ENCODE measurements around the gene AGPAT4. TPM values are rescaled to one million over a fixed set of nuclear protein-coding genes. Genes with fewer than 3 reads are reported as not detected.
"Not testable (repeated sequence)": the region's sequence is repeated elsewhere in the genome, so short reads cannot be mapped to it uniquely, and the experiment has no call there.

The AGPAT4 gene
- total RNA-seq, 2 experiments from 2014 or later: 0.95 to 1.3 TPM

DNA sequence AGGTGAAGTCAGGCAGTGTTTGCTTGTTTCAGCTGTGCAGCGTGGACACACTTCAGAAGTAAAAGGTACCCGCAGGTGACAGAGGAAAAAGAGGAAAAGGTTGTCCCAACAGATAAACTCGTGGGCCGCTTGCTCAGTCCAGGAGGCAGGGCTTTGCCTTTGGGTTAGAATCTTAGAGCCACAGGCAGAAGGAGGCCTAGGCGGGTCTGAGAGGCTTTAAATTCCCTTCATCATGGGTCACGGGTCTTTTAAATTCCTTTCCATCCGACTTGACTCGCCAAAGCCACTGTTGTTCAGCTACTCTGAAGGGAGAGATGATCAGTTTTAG lies 48.2 kb downstream of the AGPAT4 start:
- TF ChIP-seq EZH2phosphoT487 (IDR thresholded peaks at IDR 0.05; ENCODE audit: borderline replicate concordance, low read depth, low read length): no peak
- TF ChIP-seq, protein P1, sequence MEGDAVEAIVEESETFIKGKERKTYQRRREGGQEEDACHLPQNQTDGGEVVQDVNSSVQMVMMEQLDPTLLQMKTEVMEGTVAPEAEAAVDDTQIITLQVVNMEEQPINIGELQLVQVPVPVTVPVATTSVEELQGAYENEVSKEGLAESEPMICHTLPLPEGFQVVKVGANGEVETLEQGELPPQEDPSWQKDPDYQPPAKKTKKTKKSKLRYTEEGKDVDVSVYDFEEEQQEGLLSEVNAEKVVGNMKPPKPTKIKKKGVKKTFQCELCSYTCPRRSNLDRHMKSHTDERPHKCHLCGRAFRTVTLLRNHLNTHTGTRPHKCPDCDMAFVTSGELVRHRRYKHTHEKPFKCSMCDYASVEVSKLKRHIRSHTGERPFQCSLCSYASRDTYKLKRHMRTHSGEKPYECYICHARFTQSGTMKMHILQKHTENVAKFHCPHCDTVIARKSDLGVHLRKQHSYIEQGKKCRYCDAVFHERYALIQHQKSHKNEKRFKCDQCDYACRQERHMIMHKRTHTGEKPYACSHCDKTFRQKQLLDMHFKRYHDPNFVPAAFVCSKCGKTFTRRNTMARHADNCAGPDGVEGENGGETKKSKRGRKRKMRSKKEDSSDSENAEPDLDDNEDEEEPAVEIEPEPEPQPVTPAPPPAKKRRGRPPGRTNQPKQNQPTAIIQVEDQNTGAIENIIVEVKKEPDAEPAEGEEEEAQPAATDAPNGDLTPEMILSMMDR (conservative IDR thresholded peaks at IDR 0.05; ENCODE audit: low read length): no peak
- Histone ChIP-seq H3K36me3 (ENCODE audit: insufficient read depth, low read length) (no peaks in the 10 kb centered on the region), H3K9me2 (ENCODE audit: insufficient read depth, low read length) (no peaks in the 10 kb centered on the region), H3K9me3 (ENCODE audit: low read length) (no peaks in the 10 kb centered on the region), H3K4me1 (ENCODE audit: insufficient read depth, low read length, poor library complexity, severe bottlenecking) (no peaks in the 10 kb centered on the region), H3K79me2 (ENCODE audit: insufficient read depth, low read depth, low read length) (no peaks in the 10 kb centered on the region), H3K27ac (ENCODE audit: low read depth, low read length, poor library complexity, severe bottlenecking) (no peak overlapping the region), H3K4me3 (ENCODE audit: low read depth, low read length, poor library complexity, severe bottlenecking) (no peak overlapping the region), H4K20me1 (ENCODE audit: insufficient read depth, low read length) (no peaks in the 10 kb centered on the region), H3K4me2 (ENCODE audit: low read length) (no peak overlapping the region), H2AFZ (ENCODE audit: low read length) (no peak overlapping the region)
- no TSS peak for BruUV-seq (replicated peaks)
- POLR2A ChIA-PET: no interaction called here
- no peak for DNase-seq (ENCODE audit: low spot score)
- CTCF ChIA-PET (ENCODE audit: unreplicated experiment): no interaction called here
- intact Hi-C loops (cut with micrococcal nuclease; ENCODE audit: unreplicated experiment): no loop called here

DNA sequence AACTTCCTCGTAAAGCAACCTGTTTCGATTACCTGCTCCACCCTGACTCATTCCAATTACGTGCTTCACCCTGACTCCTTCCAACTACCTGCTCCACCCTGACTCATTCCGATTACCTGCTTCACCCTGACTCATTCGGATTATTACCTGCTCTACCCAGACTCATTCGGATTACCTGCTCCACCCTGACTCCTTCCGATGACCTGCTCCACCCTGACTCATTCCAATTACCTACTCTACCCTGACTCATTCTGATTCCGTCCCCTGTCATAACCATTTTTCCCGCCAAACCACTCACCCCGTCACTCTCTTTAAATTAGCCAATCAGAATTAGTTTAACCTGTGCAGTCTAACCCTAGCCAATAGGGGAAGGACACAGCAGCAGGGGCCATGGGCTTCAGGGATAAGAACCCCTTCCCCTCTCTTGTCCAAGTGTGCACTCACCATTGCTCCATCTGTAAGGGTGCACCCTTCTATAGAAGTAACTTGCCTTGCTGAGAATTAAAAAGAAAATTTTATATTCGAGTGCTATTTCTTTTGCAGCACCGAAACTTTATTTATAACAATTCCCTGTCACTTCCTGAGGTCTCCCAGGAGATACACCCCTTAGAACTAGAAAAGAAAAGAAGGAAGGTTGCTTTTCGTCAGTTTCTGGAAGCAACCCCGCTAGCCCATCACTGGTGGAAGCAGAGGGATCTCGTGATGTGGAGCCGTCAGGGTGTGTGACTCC lies 48.7 kb downstream of the AGPAT4 start:
- H3K4me1 ChIP-seq (ENCODE audit: insufficient read depth, low read length, poor library complexity, severe bottlenecking); H3K27ac ChIP-seq (ENCODE audit: low read depth, low read length, poor library complexity, severe bottlenecking); H3K79me2 ChIP-seq (ENCODE audit: insufficient read depth, low read depth, low read length); H3K36me3 ChIP-seq (ENCODE audit: insufficient read depth, low read length); H3K9me2 ChIP-seq (ENCODE audit: insufficient read depth, low read length); H2AFZ ChIP-seq (ENCODE audit: low read length); POLR2A ChIA-PET; intact Hi-C loops (cut with micrococcal nuclease; ENCODE audit: unreplicated experiment); H4K20me1 ChIP-seq (ENCODE audit: insufficient read depth, low read length); H3K9me3 ChIP-seq (ENCODE audit: low read length); H3K4me3 ChIP-seq (ENCODE audit: low read depth, low read length, poor library complexity, severe bottlenecking); CTCF ChIA-PET (ENCODE audit: unreplicated experiment); BruUV-seq (replicated peaks); DNase-seq (ENCODE audit: low spot score); H3K4me2 ChIP-seq (ENCODE audit: low read length): not testable (repeated sequence)

- Histone ChIP-seq H3K9me3 (ENCODE audit: low read length) (no peaks in the 10 kb centered on the region), H2AFZ (ENCODE audit: low read length) (no peak overlapping the region), H3K9me2 (ENCODE audit: insufficient read depth, low read length) (no peaks in the 10 kb centered on the region), H3K36me3 (ENCODE audit: insufficient read depth, low read length) (no peaks in the 10 kb centered on the region), H3K79me2 (ENCODE audit: insufficient read depth, low read depth, low read length) (no peaks in the 10 kb centered on the region), H3K4me1 (ENCODE audit: insufficient read depth, low read length, poor library complexity, severe bottlenecking) (no peaks in the 10 kb centered on the region), H3K4me2 (ENCODE audit: low read length) (no peak overlapping the region), H3K27ac (ENCODE audit: low read depth, low read length, poor library complexity, severe bottlenecking) (no peak overlapping the region), H4K20me1 (ENCODE audit: insufficient read depth, low read length) (no peaks in the 10 kb centered on the region), H3K4me3 (ENCODE audit: low read depth, low read length, poor library complexity, severe bottlenecking) (no peak overlapping the region)
- intact Hi-C loops (cut with micrococcal nuclease; ENCODE audit: unreplicated experiment): no loop called here
- no TSS peak for BruUV-seq (replicated peaks)
- ChIA-PET CTCF (ENCODE audit: unreplicated experiment) (no interaction called here), POLR2A (interaction anchor here (0.6 kb wide), 1 partner anchor 484 kb away, joined by 3 read pairs; no protein-coding TSS in a partner anchor)
- DNase-seq (ENCODE audit: low spot score): no peak
- TF ChIP-seq, protein P1 (conservative IDR thresholded peaks at IDR 0.05; ENCODE audit: low read length): no peak
Measured at GRCh38 chr6:161223646-161224045, 50.2 kb downstream of the AGPAT4 start.
